Measurements from ENCODE around the gene LMTK3. TPM values are rescaled to one million over a fixed set of nuclear protein-coding genes. Genes with fewer than 3 reads are reported as not detected.

Gene LMTK3
- total RNA-seq, 1 donor from 2014 or later, result 12.2 TPM

- Mint-ChIP-seq H3K36me3 (no peaks in the 10 kb centered on the region), H3K27me3 (no peaks in the 10 kb centered on the region), H3K4me3 (no peak overlapping the region), H3K9me3 (no peaks in the 10 kb centered on the region), H3K4me1 (ENCODE audit: unreplicated experiment) (peaks cover 8% of the 10 kb centered on the region), H3K27ac (no peak overlapping the region)
- DNase-seq (ENCODE audit: extremely low spot score, unreplicated experiment), result no peak
- no peak for TF ChIP-seq CTCF (conservative IDR thresholded peaks at IDR 0.05)
Observed at GRCh38 chr19:48549380-48549779, 37.7 kb upstream of the LMTK3 start.

GRCh38 chr19:48548253-48548911 lies 36.7 kb upstream of the LMTK3 start:
- Mint-ChIP-seq H3K36me3 (no peaks in the 10 kb centered on the region), H3K27me3 (no peaks in the 10 kb centered on the region), H3K9me3 (no peaks in the 10 kb centered on the region), H3K4me1 (ENCODE audit: unreplicated experiment) (no peaks in the 10 kb centered on the region), H3K27ac (no peak overlapping the region), H3K4me3 (no peak overlapping the region)
- TF ChIP-seq CTCF (conservative IDR thresholded peaks at IDR 0.05), result no peak
- no peak for DNase-seq (ENCODE audit: extremely low spot score, unreplicated experiment)

- TF ChIP-seq CTCF (conservative IDR thresholded peaks at IDR 0.05), result no peak
- H3K4me3 Mint-ChIP-seq, result no peak overlapping the region
- no peaks in the 10 kb centered on the region for H3K36me3 Mint-ChIP-seq
- no peaks in the 10 kb centered on the region for H3K27me3 Mint-ChIP-seq
- peaks cover 4% of the 10 kb centered on the region for H3K4me1 Mint-ChIP-seq (ENCODE audit: unreplicated experiment)
- no peak overlapping the region for H3K27ac Mint-ChIP-seq
- no peaks in the 10 kb centered on the region for H3K9me3 Mint-ChIP-seq
- no peak for DNase-seq (ENCODE audit: extremely low spot score, unreplicated experiment)
Observed at GRCh38 chr19:48547722-48548121, 36.1 kb upstream of the LMTK3 start.

DNA sequence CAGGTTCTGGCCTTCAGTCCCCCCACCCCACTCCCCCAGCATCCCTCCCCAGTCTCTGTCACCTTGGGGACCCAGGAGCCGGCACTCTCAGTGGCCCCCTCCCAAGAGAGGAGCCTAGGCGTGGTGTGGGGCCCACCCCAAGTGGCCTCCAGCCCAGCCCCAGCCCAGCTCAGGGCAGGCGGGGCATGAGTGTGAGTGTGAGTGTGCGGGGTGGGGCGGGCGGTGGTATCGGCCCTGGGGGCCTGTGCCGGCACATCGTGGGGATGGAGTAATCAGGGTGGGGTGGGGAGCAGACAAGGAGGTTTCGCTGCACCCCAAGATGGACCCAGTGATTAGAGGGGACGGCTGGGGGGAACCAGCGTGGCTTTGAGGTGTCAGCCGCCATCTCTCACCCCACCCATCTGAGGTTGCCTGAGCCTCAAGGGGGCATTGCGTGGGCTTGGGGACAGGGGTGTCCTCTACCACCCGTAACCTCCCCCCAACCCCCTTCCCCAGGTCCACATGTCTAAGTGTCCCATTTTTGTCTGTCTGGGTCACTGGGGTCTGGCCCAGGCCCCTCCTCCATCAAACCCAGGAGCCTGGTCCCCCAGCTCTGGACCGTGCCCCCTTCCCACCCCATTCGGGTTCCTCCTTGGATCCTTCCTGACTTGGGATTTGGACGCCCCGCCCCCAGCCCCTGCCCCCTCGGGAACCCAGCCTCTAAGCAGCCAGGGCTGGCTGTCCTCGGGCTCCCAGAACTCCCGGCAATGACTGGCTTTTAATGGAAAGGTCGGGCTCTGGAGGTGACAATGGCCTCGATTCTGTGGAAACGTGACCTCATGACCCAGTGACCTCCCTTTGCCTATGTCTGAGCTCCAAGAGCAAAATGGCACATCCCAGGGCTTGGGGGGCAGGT lies 33.5 kb upstream of the LMTK3 start:
- Mint-ChIP-seq H3K4me1 (ENCODE audit: unreplicated experiment) (peaks cover 8% of the 10 kb centered on the region), H3K9me3 (no peaks in the 10 kb centered on the region), H3K27me3 (no peaks in the 10 kb centered on the region), H3K4me3 (no peak overlapping the region), H3K27ac (no peak overlapping the region), H3K36me3 (no peaks in the 10 kb centered on the region)
- no peak for TF ChIP-seq CTCF (conservative IDR thresholded peaks at IDR 0.05)
- DNase-seq (ENCODE audit: extremely low spot score, unreplicated experiment), result no peak

DNA sequence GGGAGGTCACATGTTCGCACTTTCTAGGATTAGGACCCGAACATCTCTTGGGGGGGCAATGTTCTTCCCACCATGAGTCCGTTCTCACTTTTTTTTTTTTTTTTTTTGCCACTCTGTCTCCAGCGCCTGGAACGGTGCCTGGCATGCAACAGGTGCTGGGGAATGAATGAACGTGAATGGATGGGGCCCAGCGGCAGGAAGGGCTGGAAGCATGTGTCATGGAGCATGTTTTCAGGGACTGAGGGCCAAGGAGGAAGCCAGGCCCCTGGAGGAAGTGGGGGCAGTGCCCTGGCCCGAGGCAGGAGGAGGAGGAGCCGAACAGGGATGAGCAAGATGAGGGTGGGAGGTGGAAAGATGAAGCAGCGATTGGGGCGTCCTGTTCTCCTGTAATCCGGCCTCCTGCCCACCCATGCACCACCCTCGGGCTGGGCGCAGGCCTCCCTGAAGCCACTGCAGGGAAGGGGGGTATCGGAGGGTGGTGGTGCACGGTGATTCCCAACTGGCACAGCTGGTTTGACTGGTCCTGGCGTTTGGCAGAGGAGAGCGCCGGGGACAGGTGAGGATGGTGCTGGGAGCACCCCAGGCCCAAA lies 31.6 kb upstream of the LMTK3 start:
- TF ChIP-seq CTCF (conservative IDR thresholded peaks at IDR 0.05), result no peak
- no peaks in the 10 kb centered on the region for H3K9me3 Mint-ChIP-seq
- peak overlapping the region; percentile 81 for H3K27ac Mint-ChIP-seq
- H3K36me3 Mint-ChIP-seq, result no peaks in the 10 kb centered on the region
- H3K4me1 Mint-ChIP-seq (ENCODE audit: unreplicated experiment), result peaks cover 9% of the 10 kb centered on the region
- H3K4me3 Mint-ChIP-seq, result peak overlapping the region; percentile 51
- no peak for DNase-seq (ENCODE audit: extremely low spot score, unreplicated experiment)
- no peaks in the 10 kb centered on the region for H3K27me3 Mint-ChIP-seq

Measured in type B pancreatic cell (in vitro differentiated cells).